HG03066 (cell line): Measurements from ENCODE around the gene GGNBP2.
"Not testable (repeated sequence)": the region's sequence is repeated elsewhere in the genome, so short reads cannot be mapped to it uniquely, and the experiment has no call there.

Source experiments
- ATAC-seq: cut with Tn5 transposase; IDR thresholded peaks from one replicate; pipeline ENCODE4 v1.9.1; 2021; ENCODE audit warnings: low read depth; ENCODE audit not compliant: unreplicated experiment

Gene GGNBP2

GRCh38 chr17:36544307-36545076 lies at the start of gene GGNBP2:
Gene GGNBP2 (plus strand): TSS chr17:36544919. CDS start chr17:36545725, 806 bp downstream.
- peak; percentile 47 for ATAC-seq

GRCh38 chr17:36495076-36495578 lies 49.6 kb upstream of the GGNBP2 start:
- ATAC-seq, result no peak

GRCh38 chr17:36496018-36496789 lies 48.5 kb upstream of the GGNBP2 start:
- ATAC-seq, result no peak

GRCh38 chr17:36498155-36498554 lies 46.6 kb upstream of the GGNBP2 start:
- ATAC-seq, result no peak

- ATAC-seq, result no peak
Observed at GRCh38 chr17:36498560-36499300, 46.0 kb upstream of the GGNBP2 start.

GRCh38 chr17:36500745-36501225 lies 43.9 kb upstream of the GGNBP2 start:
- no peak for ATAC-seq

- ATAC-seq, result no peak
Observed at GRCh38 chr17:36501351-36501750, 43.4 kb upstream of the GGNBP2 start.

- ATAC-seq, result no peak
Observed at GRCh38 chr17:36501963-36502362, 42.8 kb upstream of the GGNBP2 start.

- ATAC-seq, result no peak
Observed at GRCh38 chr17:36503456-36504155, 41.1 kb upstream of the GGNBP2 start.

GRCh38 chr17:36504156-36504545 lies 40.6 kb upstream of the GGNBP2 start:
- no peak for ATAC-seq

GRCh38 chr17:36505171-36505570 lies 39.5 kb upstream of the GGNBP2 start:
- ATAC-seq, result no peak

GRCh38 chr17:36506249-36506826 lies 38.4 kb upstream of the GGNBP2 start:
- ATAC-seq, result no peak

GRCh38 chr17:36506831-36507230 lies 37.9 kb upstream of the GGNBP2 start:
- no peak for ATAC-seq

- no peak for ATAC-seq
Observed at GRCh38 chr17:36507266-36507665, 37.5 kb upstream of the GGNBP2 start.

GRCh38 chr17:36508439-36508838 lies 36.3 kb upstream of the GGNBP2 start:
- not testable (repeated sequence) for ATAC-seq

- ATAC-seq, result no peak
Observed at GRCh38 chr17:36509272-36509985, 35.3 kb upstream of the GGNBP2 start.

- no peak for ATAC-seq
Observed at GRCh38 chr17:36510636-36511035, 34.1 kb upstream of the GGNBP2 start.

GRCh38 chr17:36511216-36511615 lies 33.5 kb upstream of the GGNBP2 start:
- no peak for ATAC-seq

GRCh38 chr17:36512641-36513040 lies 32.1 kb upstream of the GGNBP2 start:
- ATAC-seq, result no peak
